K562 (cell line): ENCODE results near the gene GDF7. TPM values are rescaled to one million over a fixed set of nuclear protein-coding genes. Genes with fewer than 3 reads are reported as not detected.
A peak's percentile ranks its signal among the peaks of the same experiment; 100 is the strongest.

Source experiments
- CBFA2T3 ChIP-seq: fragments of 450-650 bp; IDR thresholded peaks from 2 replicates; pipeline ENCODE4 v1.6.1; 2017
- CXXC5 ChIP-seq: fragments of 250-450 bp; sonication (Bioruptor Pico); IDR thresholded peaks from 2 replicates; pipeline ENCODE4 v1.8.0; 2022; ENCODE audit warnings: inconsistent platforms, mild to moderate bottlenecking, moderate library complexity
- ERF ChIP-seq: fragments of 450-650 bp; formaldehyde crosslinking; IDR thresholded peaks from 2 replicates; pipeline ENCODE4 v1.4.0; 2020; ENCODE audit warnings: mild to moderate bottlenecking, mixed read lengths
- ETS2 ChIP-seq: IDR thresholded peaks from 2 replicates; pipeline ENCODE4 v1.6.1; 2016; ENCODE audit warnings: borderline replicate concordance, missing genetic modification characterization, mild to moderate bottlenecking, moderate library complexity, missing compliant biosample characterization; ENCODE audit not compliant: poor library complexity, severe bottlenecking
- GATAD2B ChIP-seq: fragments of 450-650 bp; IDR thresholded peaks from 2 replicates; pipeline ENCODE4 v1.6.1; 2017; ENCODE audit warnings: mild to moderate bottlenecking, borderline replicate concordance
- HMG20A ChIP-seq: fragments of 450-650 bp; formaldehyde crosslinking; conservative IDR thresholded peaks from 2 replicates; pipeline ENCODE4 v1.4.0; 2020; ENCODE audit warnings: mild to moderate bottlenecking, mixed read lengths
- HNRNPUL1 ChIP-seq: fragments of 200-400 bp; formaldehyde crosslinking; IDR thresholded peaks from 2 replicates; pipeline ENCODE4 v1.6.1; 2017; ENCODE audit warnings: low read length
- IRF2 ChIP-seq: sonication (generic); formaldehyde crosslinking; IDR thresholded peaks from 2 replicates; pipeline ENCODE4 v1.8.1; 2022; ENCODE audit warnings: mild to moderate bottlenecking, missing genetic modification reagents
- KAT2B ChIP-seq: IDR thresholded peaks from one replicate; pipeline ENCODE4 v1.6.1; 2012; ENCODE audit warnings: low read depth, mild to moderate bottlenecking, control low read depth, inconsistent platforms, low read length, moderate library complexity
- NFYB ChIP-seq: IDR thresholded peaks from 2 replicates; pipeline ENCODE4 v1.6.1; 2011; ENCODE audit warnings: mild to moderate bottlenecking, moderate library complexity; ENCODE audit not compliant: insufficient read length; ENCODE audit errors: extremely low read depth
- POLR3A ChIP-seq: IDR thresholded peaks from 2 replicates; pipeline ENCODE4 v1.6.1; 2011; ENCODE audit warnings: borderline replicate concordance, mild to moderate bottlenecking, moderate library complexity; ENCODE audit not compliant: insufficient read length, insufficient read depth; ENCODE audit errors: extremely low read depth
- TARDBP ChIP-seq: fragments of 450-650 bp; IDR thresholded peaks from 2 replicates; pipeline ENCODE4 v1.6.1; 2016
- TFAM ChIP-seq: fragments of 250-450 bp; sonication (Bioruptor Pico); conservative IDR thresholded peaks from 2 replicates; pipeline ENCODE4 v1.5.0; 2021; ENCODE audit warnings: mild to moderate bottlenecking, moderate library complexity
- YBX1 ChIP-seq: fragments of 450-650 bp; IDR thresholded peaks from 2 replicates; pipeline ENCODE4 v1.7.1; 2016; ENCODE audit warnings: mild to moderate bottlenecking
- ZBTB7A ChIP-seq: IDR thresholded peaks from 2 replicates; pipeline ENCODE4 v1.6.1; 2011; ENCODE audit warnings: low read depth, mild to moderate bottlenecking, low read length, moderate library complexity, borderline replicate concordance; ENCODE audit not compliant: control insufficient read depth
- ZC3H4 ChIP-seq: sonication (generic); formaldehyde crosslinking; IDR thresholded peaks from 2 replicates; pipeline ENCODE4 v1.9.0; 2021; ENCODE audit warnings: missing genetic modification reagents, borderline replicate concordance
- ZNF140 ChIP-seq: fragments of 250-450 bp; sonication (Bioruptor Pico); IDR thresholded peaks from 2 replicates; pipeline ENCODE4 v1.8.0; 2021; ENCODE audit warnings: moderate library complexity, mild to moderate bottlenecking, inconsistent platforms
- ZNF232 ChIP-seq: sonication (generic); formaldehyde crosslinking; IDR thresholded peaks from 2 replicates; pipeline ENCODE4 v1.8.0; 2022; ENCODE audit warnings: mild to moderate bottlenecking, missing genetic modification reagents
- polyA plus RNA-seq, 8 experiments: library from polyadenylated mRNA; depleted of rRNA in 4 of 8; stranded (reverse) in 5 of 8; unstranded in 3 of 8; fragments of >200 nt; fragmentation: Nextera tagmentation in 2 of 8; fragmentation: Illumina TruSeq in 1 of 8; extraction: Ambion mirVana in 2 of 8; extraction: Trizol in 1 of 8; gene quantifications; 2 replicates each; pipeline versions ENCODE4 v1.2.1 to v1.2.3, GENCODE V29; 2011 to 2014; ENCODE audit warnings: inconsistent platforms in 1 of 8, missing spikeins in 1 of 8
- total RNA-seq, 7 experiments: library from RNA; depleted of rRNA in 6 of 7; stranded (reverse); fragments of >200 nt in 6 of 7; fragmentation: Illumina TruSeq in 2 of 7; extraction: Trizol in 2 of 7; gene quantifications; 2 replicates each; pipeline versions ENCODE4 v1.2.1 to v1.2.3, GENCODE V29; 2011 to 2021; ENCODE audit warnings: low replicate concordance in 1 of 7
- TF ChIP-seq, protein P1 (sequence below): IDR thresholded peaks from 2 replicates; pipeline ENCODE4 v1.6.1; 2012; ENCODE audit warnings: low read depth, low read length, improper control_type of control experiment, borderline replicate concordance
- TF ChIP-seq, protein P2 (sequence below): IDR thresholded peaks from 3 replicates; pipeline ENCODE4 v1.6.1; 2011; ENCODE audit warnings: borderline replicate concordance, mild to moderate bottlenecking; ENCODE audit not compliant: insufficient read length, insufficient read depth
- TF ChIP-seq, protein P3 (sequence below): sonication (generic); formaldehyde crosslinking; IDR thresholded peaks from 2 replicates; pipeline ENCODE4 v1.8.0; 2023; ENCODE audit warnings: mild to moderate bottlenecking, missing genetic modification reagents

GDF7 gene
- total and polyA plus RNA-seq, 9 of the 15 experiments (the other 6 are each of a cell fraction or from before 2014, with no cell fraction given): 0.01 TPM; not detected in 7

DNA sequence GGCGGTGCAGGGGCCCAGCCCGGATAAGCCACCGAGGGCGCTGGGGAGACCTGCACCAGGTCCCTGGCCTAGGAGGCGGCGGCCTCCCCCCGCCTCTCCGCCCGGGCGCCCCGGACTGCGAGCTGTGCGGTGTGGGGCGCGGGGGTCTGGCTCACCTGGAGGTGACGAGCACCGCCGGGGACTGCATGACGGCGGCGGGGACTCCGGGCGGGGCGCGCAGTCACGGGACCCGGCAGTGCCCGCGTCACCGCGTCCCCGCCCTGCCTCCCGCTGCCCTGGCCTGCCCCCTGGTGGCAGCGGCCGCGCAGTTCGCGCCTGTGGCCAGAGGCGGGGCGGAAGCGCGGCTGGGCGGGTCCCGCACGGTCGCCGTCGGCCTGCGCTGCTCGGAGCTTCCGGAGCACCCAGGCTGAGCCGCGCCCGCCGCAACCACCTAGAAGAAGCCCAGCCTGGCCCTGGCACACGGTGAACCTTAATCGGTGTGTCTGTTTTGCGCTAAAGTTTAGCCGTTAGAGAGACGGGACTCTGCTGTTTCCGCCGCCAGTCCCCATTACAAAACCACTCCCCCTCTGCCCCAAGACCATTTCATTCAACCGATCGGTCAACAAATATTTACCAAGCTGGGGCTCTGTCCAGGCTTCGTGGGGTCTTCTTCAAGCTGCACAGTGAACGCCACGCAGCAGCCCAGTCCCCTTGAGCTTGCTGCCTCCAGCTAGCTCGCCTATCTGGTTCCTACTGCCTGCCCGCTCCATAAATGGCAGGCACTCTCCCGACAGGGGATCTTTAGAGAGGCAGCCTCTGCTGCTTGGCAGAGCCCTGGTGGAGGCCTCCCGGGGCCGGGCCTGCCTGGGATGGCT, 15.8 kb upstream of the GDF7 start, which contains the start of gene HS1BP3 (continued):
- no peak for TF ChIP-seq ZNF140 (CRISPR knock-in tag)
- TF ChIP-seq HMG20A (CRISPR knock-in tag): no peak
- TF ChIP-seq, protein P1, sequence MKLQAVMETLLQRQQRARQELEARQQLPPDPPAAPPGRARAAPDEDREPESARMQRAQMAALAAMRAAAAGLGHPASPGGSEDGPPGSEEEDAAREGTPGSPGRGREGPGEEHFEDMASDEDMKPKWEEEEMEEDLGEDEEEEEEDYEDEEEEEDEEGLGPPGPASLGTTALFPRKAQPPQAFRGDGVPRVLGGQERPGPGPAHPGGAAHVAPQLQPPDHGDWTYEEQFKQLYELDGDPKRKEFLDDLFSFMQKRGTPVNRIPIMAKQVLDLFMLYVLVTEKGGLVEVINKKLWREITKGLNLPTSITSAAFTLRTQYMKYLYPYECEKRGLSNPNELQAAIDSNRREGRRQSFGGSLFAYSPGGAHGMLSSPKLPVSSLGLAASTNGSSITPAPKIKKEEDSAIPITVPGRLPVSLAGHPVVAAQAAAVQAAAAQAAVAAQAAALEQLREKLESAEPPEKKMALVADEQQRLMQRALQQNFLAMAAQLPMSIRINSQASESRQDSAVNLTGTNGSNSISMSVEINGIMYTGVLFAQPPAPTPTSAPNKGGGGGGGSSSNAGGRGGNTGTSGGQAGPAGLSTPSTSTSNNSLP: no peak
- no peak for TF ChIP-seq ZC3H4 (CRISPR knock-in tag)
- no peak for TF ChIP-seq ETS2 (tag)
- peak; percentile 98 for TF ChIP-seq GATAD2B
- TF ChIP-seq, protein P2, sequence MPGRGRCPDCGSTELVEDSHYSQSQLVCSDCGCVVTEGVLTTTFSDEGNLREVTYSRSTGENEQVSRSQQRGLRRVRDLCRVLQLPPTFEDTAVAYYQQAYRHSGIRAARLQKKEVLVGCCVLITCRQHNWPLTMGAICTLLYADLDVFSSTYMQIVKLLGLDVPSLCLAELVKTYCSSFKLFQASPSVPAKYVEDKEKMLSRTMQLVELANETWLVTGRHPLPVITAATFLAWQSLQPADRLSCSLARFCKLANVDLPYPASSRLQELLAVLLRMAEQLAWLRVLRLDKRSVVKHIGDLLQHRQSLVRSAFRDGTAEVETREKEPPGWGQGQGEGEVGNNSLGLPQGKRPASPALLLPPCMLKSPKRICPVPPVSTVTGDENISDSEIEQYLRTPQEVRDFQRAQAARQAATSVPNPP: no peak
- TF ChIP-seq ERF (CRISPR knock-in tag): no peak
- TF ChIP-seq HNRNPUL1: no peak
- no peak for TF ChIP-seq CBFA2T3
- TF ChIP-seq YBX1: no peak
- no peak for TF ChIP-seq NFYB
- peak; percentile 51; the same call in 1 of the 2 replicates for TF ChIP-seq TARDBP
- TF ChIP-seq KAT2B: no peak
- TF ChIP-seq, protein P3, sequence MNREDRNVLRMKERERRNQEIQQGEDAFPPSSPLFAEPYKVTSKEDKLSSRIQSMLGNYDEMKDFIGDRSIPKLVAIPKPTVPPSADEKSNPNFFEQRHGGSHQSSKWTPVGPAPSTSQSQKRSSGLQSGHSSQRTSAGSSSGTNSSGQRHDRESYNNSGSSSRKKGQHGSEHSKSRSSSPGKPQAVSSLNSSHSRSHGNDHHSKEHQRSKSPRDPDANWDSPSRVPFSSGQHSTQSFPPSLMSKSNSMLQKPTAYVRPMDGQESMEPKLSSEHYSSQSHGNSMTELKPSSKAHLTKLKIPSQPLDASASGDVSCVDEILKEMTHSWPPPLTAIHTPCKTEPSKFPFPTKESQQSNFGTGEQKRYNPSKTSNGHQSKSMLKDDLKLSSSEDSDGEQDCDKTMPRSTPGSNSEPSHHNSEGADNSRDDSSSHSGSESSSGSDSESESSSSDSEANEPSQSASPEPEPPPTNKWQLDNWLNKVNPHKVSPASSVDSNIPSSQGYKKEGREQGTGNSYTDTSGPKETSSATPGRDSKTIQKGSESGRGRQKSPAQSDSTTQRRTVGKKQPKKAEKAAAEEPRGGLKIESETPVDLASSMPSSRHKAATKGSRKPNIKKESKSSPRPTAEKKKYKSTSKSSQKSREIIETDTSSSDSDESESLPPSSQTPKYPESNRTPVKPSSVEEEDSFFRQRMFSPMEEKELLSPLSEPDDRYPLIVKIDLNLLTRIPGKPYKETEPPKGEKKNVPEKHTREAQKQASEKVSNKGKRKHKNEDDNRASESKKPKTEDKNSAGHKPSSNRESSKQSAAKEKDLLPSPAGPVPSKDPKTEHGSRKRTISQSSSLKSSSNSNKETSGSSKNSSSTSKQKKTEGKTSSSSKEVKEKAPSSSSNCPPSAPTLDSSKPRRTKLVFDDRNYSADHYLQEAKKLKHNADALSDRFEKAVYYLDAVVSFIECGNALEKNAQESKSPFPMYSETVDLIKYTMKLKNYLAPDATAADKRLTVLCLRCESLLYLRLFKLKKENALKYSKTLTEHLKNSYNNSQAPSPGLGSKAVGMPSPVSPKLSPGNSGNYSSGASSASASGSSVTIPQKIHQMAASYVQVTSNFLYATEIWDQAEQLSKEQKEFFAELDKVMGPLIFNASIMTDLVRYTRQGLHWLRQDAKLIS (CRISPR knock-in tag): no peak
- no peak for TF ChIP-seq TFAM (CRISPR knock-in tag)
- no peak for TF ChIP-seq IRF2 (CRISPR knock-in tag)
- no peak for TF ChIP-seq ZNF232
- no peak for TF ChIP-seq POLR3A
- TF ChIP-seq ZBTB7A: peak; percentile 84; the same call in 1 of the 2 replicates
- peak; percentile 96 for TF ChIP-seq CXXC5 (CRISPR knock-in tag)
